ENCODE measurements around the gene CDADC1.

DNA sequence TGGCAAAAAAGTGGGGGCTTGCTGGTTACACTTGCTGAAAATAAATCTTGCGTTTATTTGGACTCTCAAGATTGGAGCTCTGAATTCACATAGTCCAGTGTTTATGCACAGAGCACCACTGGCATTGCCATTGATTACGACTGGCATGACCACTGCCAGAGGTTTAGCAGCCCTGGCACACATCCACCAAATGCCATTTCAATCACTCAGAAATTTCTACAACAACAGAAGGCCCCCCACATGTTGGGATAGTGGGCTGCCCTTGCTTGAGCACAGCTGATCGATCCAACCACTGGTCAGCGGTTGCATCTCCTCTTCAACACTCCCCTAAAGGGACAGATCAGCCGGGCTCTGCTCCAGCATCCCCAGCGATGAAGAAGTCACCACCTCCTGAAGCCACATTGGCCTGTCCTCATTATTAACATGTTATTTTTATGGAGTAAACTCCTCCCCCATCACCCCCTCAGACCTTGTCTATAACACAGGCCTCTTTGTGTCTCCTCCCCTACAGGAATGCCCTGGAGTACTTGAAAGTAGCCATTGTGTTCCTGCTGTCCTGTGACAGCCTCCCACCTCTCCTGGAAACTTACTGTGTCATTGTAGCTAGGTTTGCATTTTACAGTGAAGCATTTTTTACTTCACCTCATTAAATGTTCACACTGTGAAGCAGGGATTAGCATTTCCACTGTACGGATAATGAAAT, 51.3 kb downstream of the CDADC1 start:
- TF ChIP-seq POLR2AphosphoS5 (IDR thresholded peaks at IDR 0.05; ENCODE audit: insufficient read depth in 1 of 2, low read depth in 1 of 2) (no peak), POLR2A (IDR thresholded peaks at IDR 0.05) (no peak)
- TF ChIP-seq, protein P1, sequence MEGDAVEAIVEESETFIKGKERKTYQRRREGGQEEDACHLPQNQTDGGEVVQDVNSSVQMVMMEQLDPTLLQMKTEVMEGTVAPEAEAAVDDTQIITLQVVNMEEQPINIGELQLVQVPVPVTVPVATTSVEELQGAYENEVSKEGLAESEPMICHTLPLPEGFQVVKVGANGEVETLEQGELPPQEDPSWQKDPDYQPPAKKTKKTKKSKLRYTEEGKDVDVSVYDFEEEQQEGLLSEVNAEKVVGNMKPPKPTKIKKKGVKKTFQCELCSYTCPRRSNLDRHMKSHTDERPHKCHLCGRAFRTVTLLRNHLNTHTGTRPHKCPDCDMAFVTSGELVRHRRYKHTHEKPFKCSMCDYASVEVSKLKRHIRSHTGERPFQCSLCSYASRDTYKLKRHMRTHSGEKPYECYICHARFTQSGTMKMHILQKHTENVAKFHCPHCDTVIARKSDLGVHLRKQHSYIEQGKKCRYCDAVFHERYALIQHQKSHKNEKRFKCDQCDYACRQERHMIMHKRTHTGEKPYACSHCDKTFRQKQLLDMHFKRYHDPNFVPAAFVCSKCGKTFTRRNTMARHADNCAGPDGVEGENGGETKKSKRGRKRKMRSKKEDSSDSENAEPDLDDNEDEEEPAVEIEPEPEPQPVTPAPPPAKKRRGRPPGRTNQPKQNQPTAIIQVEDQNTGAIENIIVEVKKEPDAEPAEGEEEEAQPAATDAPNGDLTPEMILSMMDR (IDR thresholded peaks at IDR 0.05), result no peak

Data from vagina (tissue), 2 donors.